HCT116 (cell line): Measurements from ENCODE around the gene CALN1. TPM values are rescaled to one million over a fixed set of nuclear protein-coding genes. Genes with fewer than 3 reads are reported as not detected.

ENCODE experiments used
- ATAC-seq: fragments of 200-7000 bp; cut with Tn5 transposase; 2 replicates; pipeline ENCODE4 v1.9.1; 2020; ENCODE audit warnings: mild to moderate bottlenecking, moderate library complexity
- BruUV-seq: library from RNA; stranded (reverse); fragments of 400-500 nt; replicated peaks from 2 replicates; lab custom pipeline; 2021; lab: Mats Ljungman, UMichigan
- CTCF ChIA-PET: fragments of 300-600 bp; sonication (Branson Sonifier 250); formaldehyde crosslinking; loops from one replicate; lab custom pipeline; 2021; ENCODE audit warnings: antibody characterized with exemption; lab: Charles Lee
- POLR2A ChIA-PET: fragments of 300-600, 350-600 bp; sonication (Branson Sonifier 250); formaldehyde crosslinking; loops from one replicate; lab custom pipeline; 2021; ENCODE audit warnings: antibody characterized with exemption; lab: Charles Lee
- RAD21 ChIA-PET, 2 experiments: fragments of 300-600 bp; sonication (Branson Sonifier 250); formaldehyde crosslinking; loops; one replicate each; lab custom pipeline; 2023; ENCODE audit warnings: low total read pairs in 2 of 2; ENCODE audit not compliant: uncharacterized antibody in 2 of 2, unreplicated experiment in 2 of 2, low non-redundant PET in 1 of 2; lab: Charles Lee
- DNase-seq: peaks from one replicate; pipeline ENCODE4 v3.0.0-alpha.2; 2010; ENCODE audit warnings: low read depth, low spot score
- H2AFZ ChIP-seq: fragments of 200-600 bp; shearing (Covaris generic), sonication (generic); 2 replicates; pipeline ENCODE4 v1.6.1; 2017; ENCODE audit warnings: low read depth, mixed run types, mixed read lengths, antibody characterized with exemption, low read length; ENCODE audit not compliant: poor library complexity, severe bottlenecking
- H3K27ac ChIP-seq: 2 replicates; pipeline ENCODE4 v1.5.1; 2012; ENCODE audit warnings: low read depth, low read length
- H3K27me3 ChIP-seq: fragments of 200-600 bp; sonication (generic); 2 replicates; pipeline ENCODE4 v1.6.1; 2016; ENCODE audit warnings: mixed run types, low read length, mixed read lengths; ENCODE audit not compliant: insufficient read depth
- H3K36me3 ChIP-seq, 2 experiments: fragments of 200-500 bp in 1 of 2; fragments of 200-600 bp in 1 of 2; sonication (Bioruptor generic) in 1 of 2; sonication (generic) in 1 of 2; 2 replicates each; pipeline versions ENCODE4 v1.5.1 to v1.6.1; 2014 to 2016; ENCODE audit warnings: low read length in 2 of 2, inconsistent platforms in 1 of 2, mixed read lengths in 1 of 2, mixed run types in 1 of 2; ENCODE audit not compliant: insufficient read depth in 2 of 2, control insufficient read depth in 1 of 2
- H3K4me1 ChIP-seq, 2 experiments: fragments of 200-600 bp in 1 of 2; sonication (generic) in 1 of 2; 2 replicates each; pipeline versions ENCODE4 v1.5.1 to v1.6.1; 2012 to 2017; ENCODE audit warnings: low read length in 2 of 2, inconsistent platforms in 1 of 2, mild to moderate bottlenecking in 1 of 2, mixed read lengths in 1 of 2, mixed run types in 1 of 2, moderate library complexity in 1 of 2; ENCODE audit not compliant: insufficient read depth in 2 of 2, control insufficient read depth in 1 of 2
- H3K4me2 ChIP-seq: fragments of 200-600 bp; sonication (generic); 2 replicates; pipeline ENCODE4 v1.6.1; 2017; ENCODE audit warnings: mixed run types, low read length, mixed read lengths
- H3K4me3 ChIP-seq, 2 experiments: fragments of 200-600 bp in 1 of 2; sonication (generic) in 1 of 2; replicated peaks in 1 of 2; 2 replicates each; pipeline ENCODE4 v1.5.1; 2011 to 2016; ENCODE audit warnings: low read length in 2 of 2, control low read depth in 1 of 2, low read depth in 1 of 2, mild to moderate bottlenecking in 1 of 2, mixed read lengths in 1 of 2, mixed run types in 1 of 2
- H3K79me2 ChIP-seq: fragments of 200-600 bp; sonication (generic); 2 replicates; pipeline ENCODE4 v1.6.1; 2017; ENCODE audit warnings: mild to moderate bottlenecking, mixed run types, low read length, moderate library complexity, mixed read lengths; ENCODE audit not compliant: insufficient read depth
- H3K9ac ChIP-seq: fragments of 200-600 bp; sonication (generic); 2 replicates; pipeline ENCODE4 v1.6.1; 2016; ENCODE audit warnings: low read length, mixed read lengths
- H3K9me2 ChIP-seq: fragments of 200-600 bp; sonication (generic), shearing (Covaris generic); 2 replicates; pipeline ENCODE4 v1.6.1; 2017; ENCODE audit warnings: mixed run types, mild to moderate bottlenecking, moderate library complexity; ENCODE audit not compliant: insufficient read depth
- H3K9me3 ChIP-seq, 2 experiments: fragments of 200-500 bp in 1 of 2; fragments of 200-600 bp in 1 of 2; sonication (Bioruptor generic) in 1 of 2; sonication (generic) in 1 of 2; 2 replicates each; pipeline ENCODE4 v1.6.1; 2014 to 2017; ENCODE audit warnings: low read length in 2 of 2, mixed read lengths in 2 of 2, inconsistent platforms in 1 of 2, low read depth in 1 of 2, mild to moderate bottlenecking in 1 of 2, mixed run types in 1 of 2, moderate library complexity in 1 of 2; ENCODE audit not compliant: control insufficient read depth in 1 of 2, insufficient read depth in 1 of 2
- H4K20me1 ChIP-seq: fragments of 200-600 bp; sonication (generic), shearing (Covaris generic); 2 replicates; pipeline ENCODE4 v1.6.1; 2017; ENCODE audit warnings: mixed run types, mild to moderate bottlenecking, moderate library complexity; ENCODE audit not compliant: insufficient read depth
- ATF3 ChIP-seq: IDR thresholded peaks from 2 replicates; pipeline ENCODE4 v1.6.1; 2012
- CBX3 ChIP-seq: IDR thresholded peaks from 2 replicates; pipeline ENCODE4 v1.6.1; 2012; ENCODE audit warnings: low read depth
- CEBPB ChIP-seq: IDR thresholded peaks from 2 replicates; pipeline ENCODE4 v1.6.1; 2012; ENCODE audit warnings: low read depth
- CTCF ChIP-seq, 3 experiments: fragments of 200-600 bp in 1 of 3; sonication (generic) in 1 of 3; IDR thresholded peaks in 2 of 3; conservative IDR thresholded peaks in 1 of 3; 2 replicates each; pipeline ENCODE4 v1.5.1; 2012 to 2017; ENCODE audit warnings: low read depth in 2 of 3, low read length in 2 of 3, antibody characterized with exemption in 1 of 3, borderline replicate concordance in 1 of 3, control low read depth in 1 of 3, mild to moderate bottlenecking in 1 of 3, mixed read lengths in 1 of 3, mixed run types in 1 of 3, moderate library complexity in 1 of 3; ENCODE audit not compliant: insufficient read depth in 1 of 3
- EGR1 ChIP-seq: IDR thresholded peaks from 2 replicates; pipeline ENCODE4 v1.6.1; 2012; ENCODE audit warnings: low read depth
- ELF1 ChIP-seq: IDR thresholded peaks from 2 replicates; pipeline ENCODE4 v1.6.1; 2012; ENCODE audit warnings: low read depth, borderline replicate concordance
- EZH2phosphoT487 ChIP-seq: fragments of 200-600 bp; IDR thresholded peaks from 2 replicates; pipeline ENCODE4 v1.6.1; 2018; ENCODE audit warnings: antibody characterized with exemption, borderline replicate concordance
- MAX ChIP-seq: IDR thresholded peaks from 2 replicates; pipeline ENCODE4 v1.6.1; 2012
- POLR2A ChIP-seq: IDR thresholded peaks from 2 replicates; pipeline ENCODE4 v1.7.0; 2011; ENCODE audit warnings: borderline replicate concordance; ENCODE audit not compliant: insufficient read depth, insufficient read length; ENCODE audit errors: extremely low read depth
- REST ChIP-seq: IDR thresholded peaks from 2 replicates; pipeline ENCODE4 v1.6.1; 2012; ENCODE audit warnings: low read depth
- SIN3A ChIP-seq: IDR thresholded peaks from 2 replicates; pipeline ENCODE4 v1.6.1; 2012; ENCODE audit warnings: low read depth
- SRF ChIP-seq: IDR thresholded peaks from 2 replicates; pipeline ENCODE4 v1.6.1; 2012; ENCODE audit warnings: low read depth
- TCF7L2 ChIP-seq: IDR thresholded peaks from 2 replicates; pipeline ENCODE4 v1.7.0; 2011; ENCODE audit warnings: borderline replicate concordance, inconsistent platforms; ENCODE audit not compliant: insufficient read depth, insufficient read length; ENCODE audit errors: extremely low read depth
- YY1 ChIP-seq: IDR thresholded peaks from 2 replicates; pipeline ENCODE4 v1.6.1; 2011; ENCODE audit warnings: low read length, low read depth, moderate library complexity, mild to moderate bottlenecking; ENCODE audit not compliant: insufficient replicate concordance; ENCODE audit errors: extremely low read depth
- ZBTB33 ChIP-seq: IDR thresholded peaks from 2 replicates; pipeline ENCODE4 v1.6.1; 2011; ENCODE audit warnings: mild to moderate bottlenecking, low read length, moderate library complexity; ENCODE audit not compliant: insufficient replicate concordance; ENCODE audit errors: extremely low read depth
- ZNF274 ChIP-seq: fragments of 200-500 bp; sonication (Bioruptor generic); IDR thresholded peaks from 2 replicates; pipeline ENCODE4 v1.6.1; 2014; ENCODE audit warnings: mild to moderate bottlenecking, low read depth, low read length, inconsistent platforms
- intact Hi-C: fragments of 100-400 bp; cut with micrococcal nuclease; formaldehyde crosslinking; loops from 2 replicates; pipeline ENCODE4 v1.10.0; 2022
- total RNA-seq: library from RNA; stranded (reverse); gene quantifications from one replicate; pipeline ENCODE4 v1.2.1, GENCODE V29; 2021; ENCODE audit not compliant: unreplicated experiment

The CALN1 gene
- total RNA-seq, 1 experiment from 2014 or later, result 0.17 TPM

- DNase-seq, result no peak
- CTCF ChIA-PET, result no interaction called here
- no peak for TF ChIP-seq POLR2A
- TF ChIP-seq ZBTB33, result no peak
- no peak for TF ChIP-seq YY1
- TF ChIP-seq ZNF274, result no peak
- no peak for TF ChIP-seq CBX3
- no peak for TF ChIP-seq REST
- no peak for TF ChIP-seq MAX
- TF ChIP-seq EZH2phosphoT487, result no peak
- no peak for TF ChIP-seq ATF3
- TF ChIP-seq CEBPB, result no peak
- no peak for TF ChIP-seq SIN3A
- no peak for TF ChIP-seq EGR1
- no peak for TF ChIP-seq CTCF (IDR thresholded peaks at IDR 0.05 in 2 of 3, conservative IDR thresholded peaks at IDR 0.05 in 1 of 3; ENCODE audit: borderline replicate concordance in 1 of 3, insufficient read depth in 1 of 3, low read depth in 2 of 3, low read length in 2 of 3)
- TF ChIP-seq ELF1, result no peak
- no peak for TF ChIP-seq SRF
- no peak for TF ChIP-seq TCF7L2
- TF ChIP-seq, all 23 proteins: peak for 0
- ATAC-seq, result no peak
- H3K27ac ChIP-seq, result no peak overlapping the region
- H3K4me1 ChIP-seq, result no peaks in the 10 kb centered on the region
- H4K20me1 ChIP-seq, result no peaks in the 10 kb centered on the region
- ChIA-PET POLR2A (no interaction called here), RAD21 (no interaction called here)
- no peaks in the 10 kb centered on the region for H3K79me2 ChIP-seq
- H3K9me2 ChIP-seq, result no peaks in the 10 kb centered on the region
- no peaks in the 10 kb centered on the region for H3K27me3 ChIP-seq
- no peak overlapping the region for H3K4me2 ChIP-seq
- intact Hi-C loops, result no loop called here
- peaks cover 0 to 8% of the 10 kb centered on the region in 2 experiments; a peak in 2 of 4 replicates for H3K9me3 ChIP-seq
- H2AFZ ChIP-seq, result no peak overlapping the region
- no peaks in the 10 kb centered on the region for H3K36me3 ChIP-seq
- no peak overlapping the region for H3K4me3 ChIP-seq
- BruUV-seq, result no TSS peak
- H3K9ac ChIP-seq, result no peak overlapping the region
These were observed 342.9 kb downstream of the CALN1 start for GRCh38 chr7:72069263-72069662.
